ENCODE results near the gene TGFBRAP1.
"Not testable (repeated sequence)": the region's sequence is repeated elsewhere in the genome, so short reads cannot be mapped to it uniquely, and the experiment has no call there.

The TGFBRAP1 gene

DNA sequence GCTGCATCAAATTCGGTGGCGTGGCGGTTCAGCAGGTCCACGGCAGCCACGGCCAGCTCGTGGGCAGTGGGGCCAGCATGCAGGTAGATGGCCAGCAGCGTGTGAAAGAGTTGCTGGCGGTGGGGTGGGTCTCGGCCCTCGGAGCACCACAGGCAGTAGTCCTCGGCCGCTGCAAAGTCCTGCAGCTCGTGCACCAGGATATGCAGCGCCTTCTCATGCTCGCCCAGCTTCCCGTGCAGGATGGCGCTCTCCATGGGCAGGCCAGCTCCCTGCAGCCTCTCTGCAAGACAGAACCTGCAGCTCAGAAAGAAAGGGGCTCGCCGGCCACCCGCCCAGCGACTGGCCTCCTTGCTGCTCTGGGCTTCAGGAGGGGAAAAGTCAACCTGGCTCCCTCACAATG, 60.1 kb downstream of the TGFBRAP1 start:
- no peak for DNase-seq

- DNase-seq: no peak
Measured at GRCh38 chr2:105262651-105263091, 66.9 kb downstream of the TGFBRAP1 start.

DNA sequence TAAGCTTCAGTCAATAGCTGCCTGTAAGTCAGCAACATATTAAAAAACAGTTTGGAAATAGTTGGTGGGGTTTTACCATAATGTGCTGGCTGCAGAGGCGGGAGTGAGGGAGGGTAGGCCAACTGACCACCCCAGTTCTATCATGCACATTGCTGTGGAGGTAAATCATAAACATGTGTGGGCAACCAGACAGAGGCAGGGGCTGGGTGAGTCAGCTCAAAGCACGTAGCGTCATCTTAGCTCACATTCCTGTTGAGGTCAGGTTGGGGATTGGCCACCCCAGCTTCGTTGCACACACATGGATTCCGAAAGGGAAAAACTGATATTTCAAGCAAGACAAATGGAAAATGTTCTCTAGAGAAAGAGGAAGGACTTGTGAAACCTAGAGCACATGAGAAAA, 68.5 kb downstream of the TGFBRAP1 start:
- DNase-seq: no peak

DNA sequence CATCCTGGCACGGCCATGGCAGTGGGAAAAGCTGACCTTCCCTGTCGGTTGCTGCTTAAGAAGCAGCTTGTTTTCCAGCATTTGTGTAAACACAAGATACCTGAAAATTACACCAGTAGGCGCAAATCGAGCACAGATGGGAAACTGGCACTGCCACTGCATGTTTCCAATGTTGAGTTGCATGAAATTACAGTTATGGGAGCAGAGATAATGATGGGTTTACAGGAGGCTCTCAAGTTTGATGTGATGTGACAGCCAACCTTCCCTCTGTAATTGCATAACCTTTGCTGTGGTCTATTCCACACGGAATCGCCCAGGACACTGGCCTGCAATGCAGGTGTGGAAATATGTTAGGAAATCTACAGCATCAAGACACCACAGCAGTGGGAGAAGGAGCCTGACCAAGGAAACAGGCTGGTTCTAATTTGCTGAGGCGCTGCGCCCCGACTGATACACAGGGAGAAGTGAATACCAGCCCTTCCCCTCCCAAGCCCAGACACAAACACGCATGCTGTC, 70.6 kb downstream of the TGFBRAP1 start:
- DNase-seq: no peak

- no peak for DNase-seq
Measured at GRCh38 chr2:105257981-105258380, 71.6 kb downstream of the TGFBRAP1 start.

DNA sequence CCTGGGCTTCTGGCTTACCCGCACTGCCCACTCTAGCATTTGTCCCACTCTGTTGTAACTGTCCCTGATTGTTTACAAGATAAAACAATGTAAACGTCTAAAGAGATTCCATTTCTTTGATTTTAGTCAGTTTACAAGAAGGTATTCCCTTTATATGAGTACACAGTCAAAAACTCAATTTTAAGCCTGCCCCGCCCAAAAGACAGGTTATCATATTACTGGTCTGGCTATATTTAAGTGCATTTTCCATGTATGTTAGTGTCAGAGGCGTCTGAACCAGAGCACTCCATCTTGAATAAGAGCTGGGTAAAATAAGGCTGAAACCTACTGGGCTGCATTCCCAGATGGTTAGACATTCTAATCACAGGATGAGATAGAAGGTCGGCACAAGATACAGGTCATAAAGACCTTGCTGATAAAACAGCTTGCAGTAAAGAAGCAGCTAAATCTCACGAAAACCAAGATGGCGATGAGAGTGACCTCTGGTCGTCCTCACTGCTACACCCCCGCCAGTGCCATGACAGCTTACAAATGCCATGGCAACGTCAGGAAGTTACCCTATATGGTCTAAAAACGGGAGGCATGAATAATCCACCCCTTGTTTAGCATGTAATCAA, 73.0 kb downstream of the TGFBRAP1 start:
- no peak for DNase-seq

DNA sequence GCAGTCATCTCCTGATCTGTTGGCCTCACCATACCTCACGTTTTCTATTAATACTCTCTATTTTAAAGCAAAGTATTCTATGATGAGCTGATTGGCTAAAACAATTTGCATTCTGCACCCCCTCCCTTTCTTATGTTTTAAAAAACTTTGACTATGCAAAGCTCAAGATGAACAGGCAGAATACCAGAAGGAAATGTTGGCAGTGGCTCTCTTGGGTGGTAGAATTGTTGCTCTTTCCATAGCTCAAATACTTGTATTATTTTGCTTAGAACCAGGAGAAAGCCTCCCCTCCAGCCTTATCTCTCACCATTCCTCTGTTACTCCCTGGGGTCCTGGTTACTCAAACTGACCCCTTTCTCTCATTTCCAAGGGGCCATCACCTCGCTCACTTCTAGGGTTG, 73.6 kb downstream of the TGFBRAP1 start:
- DNase-seq: no peak

DNA sequence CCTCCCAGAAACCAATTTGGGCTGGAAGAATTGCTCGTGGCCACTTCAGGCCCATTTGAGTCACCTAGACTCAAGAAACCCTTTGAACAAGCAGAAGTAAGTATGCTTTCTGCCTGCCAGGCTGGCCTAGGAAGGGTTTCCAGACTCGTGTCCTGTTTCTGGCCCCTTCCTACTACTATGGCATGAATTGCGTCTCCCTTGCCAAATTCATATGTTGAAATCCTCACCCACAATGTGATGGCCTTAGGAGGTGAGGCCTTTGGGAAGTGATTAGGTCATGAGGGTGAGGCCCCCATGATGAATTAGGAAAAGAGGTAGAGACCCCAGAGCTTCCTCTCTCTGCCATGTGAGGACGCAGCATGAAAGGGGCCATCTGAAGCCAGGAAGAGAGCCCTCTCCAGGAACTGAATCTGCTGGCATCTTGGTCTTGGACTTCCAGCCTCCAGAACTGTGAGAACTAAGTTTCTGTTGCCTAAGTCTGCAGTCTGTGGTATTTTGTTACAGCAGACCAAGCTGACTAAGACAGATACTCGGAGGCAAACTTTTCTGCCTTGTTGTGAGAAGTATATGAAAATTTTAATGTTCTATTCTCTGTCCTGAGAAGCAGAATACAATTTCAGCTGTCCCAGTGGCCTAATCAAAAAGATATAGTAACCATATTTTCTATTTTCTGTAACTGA, 74.9 kb downstream of the TGFBRAP1 start:
- DNase-seq: no peak

- no peak for DNase-seq
Measured at GRCh38 chr2:105252271-105252670, 77.3 kb downstream of the TGFBRAP1 start.

DNA sequence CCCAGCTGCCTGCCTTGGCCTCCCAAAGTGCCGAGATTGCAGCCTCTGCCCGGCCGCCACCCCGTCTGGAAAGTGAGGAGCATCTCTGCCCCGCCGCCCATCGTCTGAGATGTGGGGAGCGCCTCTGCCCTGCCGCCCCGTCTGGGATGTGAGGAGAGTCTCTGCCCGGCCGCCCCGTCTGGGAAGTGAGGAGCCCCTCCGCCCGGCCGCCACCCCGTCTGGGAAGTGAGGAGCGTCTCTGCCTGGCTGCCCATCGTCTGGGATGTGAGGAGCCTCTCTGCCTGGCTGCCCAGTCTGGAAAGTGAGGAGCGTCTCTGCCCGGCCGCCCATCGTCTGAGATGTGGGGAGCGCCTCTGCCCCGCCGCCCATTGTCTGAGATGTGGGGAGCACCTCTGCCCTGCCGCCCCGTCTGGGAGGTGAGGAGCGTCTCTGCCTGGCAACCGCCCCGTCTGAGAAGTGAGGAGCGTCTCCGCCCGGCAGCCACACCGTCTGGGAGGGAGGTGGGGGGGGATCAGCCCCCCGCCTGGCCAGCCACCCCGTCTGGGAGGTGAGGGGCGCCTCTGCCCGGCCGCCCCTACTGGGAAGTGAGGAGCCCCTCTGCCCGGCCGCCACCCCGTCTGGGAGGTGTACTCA, 78.4 kb downstream of the TGFBRAP1 start:
- DNase-seq: not testable (repeated sequence)

- no peak for DNase-seq
Measured at GRCh38 chr2:105249891-105250290, 79.6 kb downstream of the TGFBRAP1 start.

DNA sequence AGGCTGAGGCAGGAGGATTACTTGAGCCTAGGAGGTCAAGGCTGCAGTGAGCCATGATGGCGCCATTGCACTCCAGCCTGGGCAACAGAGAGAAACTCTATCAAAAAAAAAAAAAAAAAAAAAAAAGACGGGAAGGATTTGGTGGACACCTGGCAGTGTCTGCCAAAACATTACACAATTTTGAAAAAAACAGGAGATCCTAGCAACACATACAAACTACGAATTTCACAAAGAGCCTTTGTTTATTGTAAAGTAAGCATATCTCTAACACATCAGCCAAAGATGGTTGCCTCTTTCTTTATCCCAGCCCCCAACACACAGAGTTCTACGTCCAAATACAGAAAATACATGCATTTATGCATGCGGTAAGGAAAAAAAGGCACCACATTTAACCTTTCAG, 80.4 kb downstream of the TGFBRAP1 start:
- DNase-seq: no peak

DNA sequence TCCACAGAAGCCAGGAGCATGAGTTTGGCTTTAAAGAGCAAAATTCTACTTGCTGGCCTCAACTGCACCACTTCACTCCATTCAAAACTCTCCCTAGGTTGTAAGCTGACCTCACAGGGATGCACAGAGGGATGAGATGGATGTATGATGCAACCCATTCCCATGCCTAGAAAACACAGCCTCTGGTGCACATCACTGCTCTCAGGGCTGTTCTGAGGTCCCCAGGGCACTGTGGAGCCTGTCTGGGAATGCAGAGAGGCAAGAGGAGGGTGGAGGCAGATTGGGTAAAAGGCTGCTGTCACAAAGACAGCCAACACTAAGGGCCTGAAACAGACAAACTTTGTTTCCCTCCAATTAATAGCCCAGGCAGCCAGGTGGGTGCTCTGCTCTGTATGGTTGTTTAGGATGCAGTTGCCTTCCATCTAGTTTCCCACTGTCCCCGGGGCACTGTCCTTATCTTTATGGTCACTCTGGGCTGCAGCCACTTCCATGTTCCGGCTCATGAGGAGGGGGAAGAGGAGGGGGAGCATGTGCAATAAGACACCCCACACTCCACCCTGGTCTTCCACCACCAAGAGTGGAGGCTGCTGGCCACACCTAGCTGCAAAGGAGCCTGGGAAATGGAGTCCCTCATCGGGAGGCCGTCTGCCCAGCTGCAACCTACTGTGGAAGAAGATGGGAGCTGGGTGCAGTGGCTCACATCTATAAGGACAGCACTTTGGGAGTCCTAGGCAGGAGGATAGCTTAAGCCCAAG, 81.0 kb downstream of the TGFBRAP1 start:
- no peak for DNase-seq

- DNase-seq: no peak
Measured at GRCh38 chr2:105244451-105244850, 85.1 kb downstream of the TGFBRAP1 start.

DNA sequence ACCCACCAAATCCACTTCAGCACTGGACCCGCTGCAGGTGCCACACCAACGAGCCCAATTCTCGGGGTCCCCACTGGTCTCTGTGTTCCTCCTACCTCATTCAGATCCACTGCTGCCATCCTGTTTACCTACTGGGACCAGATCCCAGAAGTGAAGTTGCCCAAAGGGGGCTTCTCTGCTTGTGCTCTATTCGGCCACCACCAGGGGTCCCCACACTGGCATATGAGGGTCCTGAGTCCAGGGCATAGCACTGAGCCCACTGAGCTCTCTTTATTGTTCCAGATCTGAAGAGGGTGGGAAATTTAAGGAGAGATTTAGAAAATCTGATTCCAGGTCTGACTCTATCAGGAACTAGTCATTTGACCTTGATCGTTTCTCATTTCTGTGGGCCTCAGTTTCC, 85.6 kb downstream of the TGFBRAP1 start:
- no peak for DNase-seq

DNA sequence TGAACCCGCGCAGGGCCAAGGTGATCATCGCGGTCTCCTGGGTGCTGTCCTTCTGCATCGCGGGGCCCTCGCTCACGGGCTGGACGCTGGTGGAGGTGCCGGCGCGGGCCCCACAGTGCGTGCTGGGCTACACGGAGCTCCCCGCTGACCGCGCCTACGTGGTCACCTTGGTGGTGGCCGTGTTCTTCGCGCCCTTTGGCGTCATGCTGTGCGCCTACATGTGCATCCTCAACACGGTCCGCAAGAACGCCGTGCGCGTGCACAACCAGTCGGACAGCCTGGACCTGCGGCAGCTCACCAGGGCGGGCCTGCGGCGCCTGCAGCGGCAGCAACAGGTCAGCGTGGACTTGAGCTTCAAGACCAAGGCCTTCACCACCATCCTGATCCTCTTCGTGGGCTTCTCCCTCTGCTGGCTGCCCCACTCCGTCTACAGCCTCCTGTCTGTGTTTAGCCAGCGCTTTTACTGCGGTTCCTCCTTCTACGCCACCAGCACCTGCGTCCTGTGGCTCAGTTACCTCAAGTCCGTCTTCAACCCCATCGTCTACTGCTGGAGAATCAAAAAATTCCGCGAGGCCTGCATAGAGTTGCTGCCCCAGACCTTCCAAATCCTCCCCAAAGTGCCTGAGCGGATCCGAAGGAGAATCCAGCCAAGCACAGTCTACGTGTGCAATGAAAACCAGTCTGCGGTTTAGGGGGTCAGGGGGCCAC, 87.1 kb downstream of the TGFBRAP1 start:
- DNase-seq: no peak

DNA sequence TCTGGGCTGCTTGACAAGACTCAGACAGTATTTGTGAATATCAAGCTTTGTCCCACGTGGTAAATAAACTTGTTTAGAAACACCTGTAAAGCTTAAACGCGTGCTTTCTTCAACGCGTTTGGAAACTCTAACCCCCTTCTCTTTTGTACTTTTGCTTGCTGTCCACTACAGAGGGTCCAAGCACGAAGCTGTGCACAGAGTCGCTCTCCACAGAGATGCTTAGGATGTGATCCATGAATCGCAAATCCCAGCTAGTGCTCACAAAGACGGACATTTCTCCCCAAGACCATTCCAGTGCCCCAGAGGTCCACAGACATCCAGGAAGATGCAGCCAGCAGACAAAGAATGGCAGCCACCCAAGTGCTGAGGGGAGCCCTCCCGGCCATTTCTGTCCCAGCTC, 88.1 kb downstream of the TGFBRAP1 start, which contains the start of gene GPR45:
Gene GPR45 (plus strand): TSS at position 301 of the 400 bp plus-strand sequence. CDS start 116 bp downstream, outside the sequence.
- no peak for DNase-seq

- no peak for DNase-seq
Measured at GRCh38 chr2:105239924-105240323, 89.6 kb downstream of the TGFBRAP1 start.

GRCh38 chr2:105238664-105239240, 90.8 kb downstream of the TGFBRAP1 start:
- DNase-seq: no peak

DNA sequence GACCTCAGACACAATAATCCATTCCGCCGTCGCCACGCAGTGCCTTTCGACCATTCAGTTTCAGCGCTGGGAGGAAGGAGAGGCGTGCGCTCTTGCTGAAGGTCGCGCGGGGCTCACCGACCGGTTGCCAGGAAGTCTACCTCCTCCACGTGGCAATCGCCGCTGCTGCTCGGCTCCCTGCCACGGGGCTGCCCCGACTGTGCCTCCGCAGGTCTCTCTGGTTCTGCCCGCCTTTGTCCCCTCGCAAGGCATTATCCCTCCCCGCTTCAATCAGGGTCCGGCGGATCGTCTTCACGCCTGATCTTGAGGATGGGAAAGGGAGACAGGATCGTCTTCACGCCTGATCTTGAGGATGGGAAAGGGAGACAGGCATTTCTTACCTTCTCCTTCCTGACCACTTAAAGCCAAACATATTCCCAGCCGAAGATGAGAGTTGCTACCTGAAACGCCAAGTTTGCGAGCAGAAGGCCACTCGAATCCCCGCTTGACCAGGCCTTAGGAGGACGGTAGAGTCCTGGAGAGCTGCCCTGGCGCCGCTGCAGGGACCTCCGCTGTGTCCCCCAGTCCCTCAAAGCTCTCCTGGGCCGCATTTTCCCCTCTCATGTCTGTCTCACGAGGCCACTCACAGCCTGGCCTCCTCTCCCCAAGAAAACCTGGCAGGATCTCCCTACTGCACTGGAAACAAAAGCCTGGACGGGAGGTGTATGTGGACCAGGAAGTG, 92.3 kb downstream of the TGFBRAP1 start:
- no peak for DNase-seq

GRCh38 chr2:105236060-105236424, 93.5 kb downstream of the TGFBRAP1 start:
- DNase-seq: no peak

Data from activated effector memory CD4-positive, alpha-beta T cell treated with Interleukin-2 at 50 U/mL for 16 hours (primary cell).